Stimulated activated CD4-positive, alpha-beta T cell treated with anti-CD3 and anti-CD28 coated beads, TNF-alpha, amount 100 ng/mL, for 1 hour (primary cell): ENCODE results near the gene GGA1.

Source experiments
- DNase-seq, 3 donors: peaks; one replicate each; pipeline ENCODE4 v3.0.0-alpha.2; 2020; ENCODE audit warnings: low read depth in 3 of 3, low spot score in 1 of 3

GGA1 gene

DNA sequence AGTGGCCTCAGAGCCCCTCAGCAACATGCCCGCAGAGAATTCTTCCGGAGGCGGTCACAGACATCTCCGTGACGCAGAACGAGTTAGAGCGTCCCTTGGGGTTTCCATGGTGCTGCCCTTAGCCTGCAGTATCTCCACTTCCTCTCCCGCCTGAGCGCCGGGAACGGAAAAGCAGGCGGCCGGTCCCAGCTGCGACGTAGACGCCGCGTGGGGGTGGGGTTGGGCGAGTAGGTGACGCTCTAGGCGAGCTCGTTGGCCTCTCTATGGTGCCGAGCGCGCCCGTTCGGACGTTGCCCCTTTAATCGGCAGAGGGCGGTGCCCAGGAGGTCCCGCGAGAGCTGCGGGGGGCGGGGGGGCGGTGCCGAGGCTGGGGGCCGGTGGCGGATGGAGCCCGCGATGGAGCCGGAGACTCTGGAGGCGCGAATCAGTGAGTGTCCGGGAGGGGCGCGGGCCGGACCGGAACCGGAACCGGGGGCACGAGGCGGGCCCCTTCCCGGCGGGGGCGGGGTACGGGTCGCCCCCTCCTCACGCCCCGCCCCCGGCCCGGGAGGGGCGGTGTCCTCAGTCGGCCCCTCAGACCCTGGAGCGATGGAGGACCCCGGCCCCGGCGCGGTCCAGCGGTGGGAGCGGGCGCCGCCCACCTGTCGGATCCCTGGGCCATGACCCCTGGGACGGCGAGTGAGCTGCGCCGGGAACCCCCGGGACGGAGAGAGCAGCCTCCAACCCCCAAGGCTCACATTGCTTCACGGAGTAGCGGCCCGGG is at the start of gene GGA1:
GGA1 (plus strand) TSS at position 358 of the 763 bp plus-strand sequence; CDS start at position 385, 27 bp downstream.
- DNase-seq = peak; percentile 87 to 94 (median 91)

- no peak for DNase-seq
Observed at GRCh38 chr22:37559521-37559900, 49.1 kb upstream of the GGA1 start.

DNA sequence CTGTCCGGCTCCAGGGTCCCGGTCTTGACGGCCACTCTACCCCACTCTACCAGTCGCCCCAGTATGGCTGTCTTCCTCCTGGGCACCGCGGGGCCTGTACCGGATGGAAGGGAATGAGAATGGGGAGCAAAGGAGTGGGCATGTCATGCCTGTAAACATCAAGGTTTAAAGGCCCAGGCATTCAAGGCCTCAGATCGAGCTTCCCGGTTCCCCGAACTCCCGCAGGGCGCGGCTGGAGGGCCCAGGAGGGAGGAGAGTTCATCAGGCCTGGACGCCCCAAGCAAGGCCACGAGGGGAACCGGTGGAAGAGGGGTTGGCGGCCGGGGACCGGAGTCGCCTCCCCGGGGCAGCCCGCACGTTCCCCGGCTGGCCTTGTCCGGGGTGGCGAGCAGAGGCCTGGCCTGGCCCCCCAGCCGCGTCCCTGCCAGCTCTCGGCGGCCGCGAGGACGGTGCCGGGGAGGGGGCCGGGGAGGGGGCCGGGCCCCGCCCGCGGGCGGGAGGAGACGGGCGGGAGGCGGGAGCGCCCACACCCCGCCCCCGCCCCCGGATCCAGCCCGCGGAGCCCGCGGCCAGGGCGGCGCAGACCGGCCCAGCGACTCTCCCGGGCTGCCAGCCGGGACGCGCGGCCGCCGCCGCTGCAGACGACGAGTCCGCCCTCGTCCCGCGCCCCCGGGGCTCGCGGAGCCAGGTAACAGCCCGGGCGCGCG is 48.6 kb upstream of the GGA1 start, which contains the start of gene CDC42EP1:
CDC42EP1 (plus strand) TSS at position 580 of the 707 bp plus-strand sequence. CDS start 5,870 bp downstream, outside the sequence.
- no peak for DNase-seq

DNA sequence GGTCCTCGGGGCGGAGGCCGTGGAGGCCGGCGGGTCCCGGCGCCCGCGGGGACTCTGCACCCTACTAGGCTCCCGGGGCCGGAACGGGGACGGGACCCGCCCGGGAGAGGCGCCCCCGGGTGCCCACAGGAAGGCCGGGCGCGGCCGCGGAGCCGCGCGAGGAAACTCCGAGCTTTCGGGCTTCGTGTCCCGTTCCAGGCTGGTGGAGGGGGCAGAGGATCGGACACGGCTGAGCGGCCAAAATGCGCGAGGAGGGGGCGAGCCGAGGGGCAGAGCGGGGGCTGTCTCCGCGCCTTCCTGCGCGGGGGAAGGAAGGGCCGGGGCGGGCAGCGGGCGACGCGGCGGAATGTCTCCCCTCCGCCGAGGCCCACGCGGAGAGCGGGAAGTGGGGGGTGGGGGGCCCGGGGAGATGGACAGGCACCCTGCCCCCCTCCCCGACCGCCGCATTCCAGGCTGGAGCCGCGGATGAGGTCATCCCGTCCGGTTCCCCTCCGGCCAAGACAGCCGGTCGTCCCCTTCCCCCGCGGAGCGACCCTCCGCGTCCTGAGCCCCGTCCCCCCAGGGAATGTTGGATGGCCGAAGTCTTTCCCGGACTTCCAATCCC is 47.9 kb upstream of the GGA1 start:
- DNase-seq = no peak

DNA sequence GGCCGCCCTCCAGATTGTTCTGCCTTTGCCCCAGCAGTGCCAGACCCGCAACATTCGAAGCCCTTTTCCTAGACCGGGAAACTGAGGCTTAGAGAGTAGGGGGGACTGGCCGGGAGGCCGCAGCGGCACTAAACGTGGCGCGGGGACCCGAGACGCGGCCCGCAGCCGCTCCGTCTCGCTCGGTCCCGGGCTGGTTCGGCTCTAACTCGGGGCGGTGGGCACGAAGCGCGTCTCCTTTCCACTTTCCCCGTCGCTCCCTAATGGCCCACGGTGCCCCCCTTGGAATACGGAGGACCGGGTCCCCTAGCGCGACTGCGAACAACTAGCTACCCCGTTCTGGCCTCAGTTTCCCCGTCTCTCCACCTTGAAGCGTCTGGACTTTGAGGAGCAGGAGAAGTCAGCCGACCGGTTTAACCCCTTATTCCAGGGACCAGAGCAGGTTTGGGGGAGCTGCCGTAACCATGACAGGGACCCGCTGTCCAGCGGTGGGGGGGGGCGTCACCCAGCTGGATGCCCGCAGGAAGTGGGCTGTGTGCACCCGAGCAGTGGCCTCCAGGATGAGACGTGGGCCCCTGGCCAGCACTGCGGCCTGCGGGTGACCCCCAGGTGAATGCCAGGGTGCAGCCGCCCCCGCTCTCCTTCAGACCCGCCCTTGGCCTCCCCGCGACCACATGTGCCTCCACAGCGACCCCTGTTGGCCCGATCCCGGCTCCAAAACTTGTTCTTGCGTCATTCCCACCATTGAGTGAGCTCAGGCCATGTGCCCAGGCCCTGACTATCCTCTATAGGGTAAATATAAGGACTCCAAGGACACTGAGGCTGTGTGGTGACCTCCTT is 47.2 kb upstream of the GGA1 start:
- peak; percentile 24 to 80 (median 50) for DNase-seq

DNA sequence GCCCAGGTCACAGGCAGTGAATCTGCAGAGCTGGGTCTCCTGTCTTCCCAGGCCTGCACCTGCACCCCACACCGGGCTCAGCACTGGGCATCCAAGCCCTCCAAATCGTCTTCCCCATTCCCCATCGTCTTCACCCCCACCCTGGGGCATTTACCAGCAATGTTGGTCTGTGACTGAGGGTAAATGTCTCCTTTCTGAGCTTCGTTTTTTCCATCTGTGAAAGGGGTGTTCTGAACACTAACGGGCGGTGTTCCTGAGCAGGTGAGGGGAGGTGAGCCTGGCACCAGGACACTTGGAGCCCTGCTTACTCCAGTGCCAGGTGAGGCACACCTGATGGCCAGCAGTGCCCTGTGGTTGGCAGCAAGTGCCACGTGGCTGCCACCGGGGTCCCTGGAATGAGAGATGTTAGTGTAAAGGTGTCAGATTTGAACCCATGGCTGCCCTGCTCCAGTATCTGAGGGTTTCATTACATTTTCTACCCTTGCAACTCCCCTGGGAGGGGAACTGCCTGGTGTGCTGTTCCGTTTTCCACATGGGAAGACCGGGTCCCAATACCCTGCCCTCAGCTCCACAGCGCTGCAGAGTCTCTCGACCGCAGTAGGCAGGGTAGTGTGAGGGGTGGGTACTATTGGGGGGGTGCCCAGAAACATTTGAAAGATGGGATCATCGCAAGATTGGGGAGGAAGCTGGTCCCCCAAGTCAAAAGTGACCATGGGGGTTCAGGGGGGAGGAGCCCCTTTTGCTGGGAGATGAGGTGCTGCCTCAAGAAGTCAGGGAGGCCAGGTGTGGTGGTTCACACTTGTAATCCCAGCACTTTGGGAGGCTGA is 46.4 kb upstream of the GGA1 start:
- DNase-seq = no peak

GRCh38 chr22:37563153-37564081 is 45.2 kb upstream of the GGA1 start:
- DNase-seq = no peak

- no peak for DNase-seq
Observed at GRCh38 chr22:37564111-37564711, 44.4 kb upstream of the GGA1 start.

DNA sequence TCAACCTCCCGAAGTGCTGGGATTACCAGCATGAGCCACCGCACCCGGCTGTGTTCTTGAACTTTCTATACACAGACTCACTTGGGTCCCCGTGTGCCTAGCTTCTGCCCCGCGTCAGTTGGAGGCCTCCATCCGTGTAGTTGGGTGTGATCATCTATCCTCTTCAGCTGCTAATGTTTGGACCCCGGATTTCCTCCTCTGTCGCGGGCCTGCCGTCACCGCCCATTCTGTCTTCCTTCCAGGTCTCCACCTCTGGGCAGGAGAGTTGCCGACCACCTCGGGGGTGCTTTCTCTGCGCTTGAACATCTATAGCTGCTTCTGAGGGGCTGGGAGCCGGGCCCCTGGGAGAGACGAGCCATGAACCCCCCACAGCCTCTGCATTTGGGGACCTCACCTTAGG is 42.8 kb upstream of the GGA1 start:
- DNase-seq = no peak

- DNase-seq = peak in 1 of 3 donors; percentile 8
Observed at GRCh38 chr22:37566329-37566837, 42.3 kb upstream of the GGA1 start.

DNA sequence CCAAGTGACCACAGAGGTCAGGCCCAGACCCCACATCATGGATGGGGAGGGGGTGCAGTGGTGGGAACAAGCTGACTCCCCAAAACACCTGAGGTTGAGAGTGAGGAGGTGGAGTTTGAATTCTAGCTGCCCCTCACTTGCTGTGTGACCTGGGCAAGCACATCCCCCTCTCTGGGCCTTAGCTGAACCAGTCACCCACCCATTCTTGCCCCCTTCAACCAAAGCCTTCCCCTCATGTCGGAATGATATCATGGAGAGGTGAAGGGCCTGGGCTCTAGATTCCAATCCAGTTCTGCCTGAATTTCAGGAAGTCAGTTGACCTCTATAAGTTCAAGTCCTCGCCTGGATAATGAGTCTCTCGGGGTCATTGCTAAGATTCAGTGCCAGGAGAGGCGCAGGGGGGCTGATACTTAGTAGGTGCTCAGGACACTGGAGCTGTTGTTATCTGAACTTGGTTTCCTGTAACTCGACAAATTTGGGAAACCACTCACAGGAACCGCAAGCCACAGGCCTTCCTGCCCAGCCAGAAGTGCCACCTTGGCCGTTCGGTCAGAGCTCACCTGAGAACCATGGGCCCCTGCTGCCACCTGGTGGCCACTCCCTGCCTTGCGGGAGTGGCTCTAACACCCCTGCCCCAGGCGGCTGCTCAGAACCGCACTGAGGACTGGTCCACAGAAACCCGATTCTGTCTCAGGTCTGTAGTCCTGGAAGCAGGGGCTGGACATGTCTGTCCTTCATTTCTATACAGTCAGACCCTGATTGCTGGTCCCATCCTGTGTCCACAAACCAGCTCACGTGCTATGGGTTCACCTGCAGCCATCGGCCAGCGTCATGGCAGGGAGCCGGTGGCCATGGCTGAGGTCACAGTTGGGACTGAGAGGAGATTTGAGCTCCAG is 41.5 kb upstream of the GGA1 start:
- peak; percentile 75 to 85 (median 81) for DNase-seq

DNA sequence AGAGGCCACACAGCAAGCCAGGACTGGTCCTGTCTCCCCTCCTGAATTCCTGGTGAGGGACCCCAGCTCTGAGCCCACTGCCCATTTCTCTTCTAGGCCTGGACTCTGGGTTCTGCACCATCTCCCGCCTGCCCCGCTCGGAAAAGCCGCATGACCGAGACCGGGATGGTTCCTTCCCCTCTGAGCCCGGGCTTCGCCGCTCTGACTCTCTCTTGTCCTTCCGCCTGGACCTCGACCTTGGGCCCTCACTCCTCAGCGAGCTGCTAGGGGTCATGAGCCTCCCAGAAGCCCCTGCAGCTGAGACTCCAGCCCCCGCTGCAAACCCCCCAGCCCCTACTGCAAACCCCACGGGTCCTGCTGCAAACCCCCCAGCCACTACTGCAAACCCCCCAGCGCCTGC is 40.6 kb upstream of the GGA1 start:
- no peak for DNase-seq

GRCh38 chr22:37568448-37569008 is 40.1 kb upstream of the GGA1 start:
- no peak for DNase-seq

DNA sequence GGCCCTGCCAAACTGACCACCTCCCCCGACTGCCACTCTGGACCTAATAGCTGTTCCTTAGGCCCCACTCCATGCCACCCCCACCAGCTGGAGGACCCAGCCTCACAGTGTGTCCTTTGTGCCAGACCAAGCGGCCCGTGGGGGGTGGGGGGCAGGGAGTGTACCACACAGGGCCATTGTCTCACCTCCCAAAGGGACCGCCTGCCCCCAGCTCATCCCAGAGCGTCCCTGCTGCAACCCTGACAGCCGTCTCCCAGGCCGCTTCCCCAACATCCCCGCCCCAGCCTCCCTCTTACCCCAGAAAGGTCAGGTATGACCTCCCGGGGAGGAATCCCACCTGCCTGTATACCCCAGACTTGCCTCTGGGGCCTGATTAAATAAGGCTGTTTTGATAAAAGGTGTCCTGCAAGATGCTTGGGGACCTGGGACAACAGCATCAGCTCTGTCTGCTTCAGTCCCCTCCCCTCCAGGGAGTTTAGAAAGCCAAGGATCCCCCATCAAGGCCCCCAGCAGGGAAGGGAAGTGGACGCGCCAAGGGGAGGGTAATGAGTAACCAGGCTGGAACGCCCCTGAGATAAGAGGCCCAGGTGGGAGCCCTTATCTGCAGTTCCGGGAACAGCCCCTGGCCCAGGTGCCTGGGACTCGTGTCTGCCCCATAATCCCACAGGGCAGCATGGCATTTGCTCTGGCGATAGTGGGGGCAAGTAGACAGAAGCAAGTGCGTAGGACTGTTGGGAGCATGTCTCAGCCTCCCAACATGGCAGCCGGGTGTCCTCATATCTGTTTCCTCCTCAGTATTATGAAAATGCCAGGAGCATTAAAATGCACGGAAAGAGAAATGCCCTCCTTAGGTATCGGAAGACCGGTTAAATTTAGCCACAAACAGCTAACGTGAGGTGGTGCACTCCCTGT is 39.4 kb upstream of the GGA1 start:
- DNase-seq = no peak

GRCh38 chr22:37569921-37570660 is 38.5 kb upstream of the GGA1 start:
- DNase-seq = no peak

DNA sequence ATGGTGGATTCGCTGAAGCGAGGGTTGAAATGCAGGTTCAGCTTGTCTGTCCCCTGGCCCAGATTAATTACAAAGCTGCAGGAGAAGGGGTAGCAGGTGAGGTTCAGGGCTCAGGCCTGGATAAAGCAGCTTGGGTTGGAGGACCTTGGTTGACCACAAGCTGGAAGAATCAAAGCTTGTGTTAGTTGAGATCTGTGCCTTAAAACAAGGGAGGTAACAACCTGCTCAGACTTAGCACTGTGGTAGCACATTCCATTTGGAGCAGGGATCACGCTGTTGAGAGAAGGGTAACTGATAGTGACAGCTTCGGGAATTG is 38.0 kb upstream of the GGA1 start:
- DNase-seq = no peak
